NOMO-1 treated with DMSO at 0.1 percent for 48 hours (cell line): ENCODE results near the gene CD151.

Source experiments
- DNase-seq: peaks from one replicate; lab custom pipeline; 2025; ENCODE audit not compliant: unreplicated experiment; lab: John Stamatoyannopoulos, UW

CD151 gene

DNA sequence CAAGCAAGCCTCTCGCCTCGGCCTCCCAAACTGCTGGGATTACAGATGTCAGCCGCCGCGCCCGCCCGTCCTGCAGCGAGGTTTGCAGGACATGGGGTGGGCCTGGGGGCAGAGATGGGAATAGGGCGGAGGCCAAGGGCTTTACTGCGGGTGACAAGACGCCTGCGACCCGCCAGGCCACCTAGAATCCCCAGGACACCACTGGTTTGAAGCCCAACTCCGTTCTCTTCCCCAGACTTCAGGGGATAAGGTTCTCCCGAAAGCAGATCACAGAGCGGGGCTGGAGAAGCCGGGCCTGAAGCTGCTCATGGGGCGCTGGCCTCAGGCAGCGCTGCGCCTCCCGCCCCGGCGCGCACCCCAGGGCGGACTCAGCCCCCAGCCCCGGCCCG lies 9.2 kb downstream of the CD151 start:
- DNase-seq: no peak

DNA sequence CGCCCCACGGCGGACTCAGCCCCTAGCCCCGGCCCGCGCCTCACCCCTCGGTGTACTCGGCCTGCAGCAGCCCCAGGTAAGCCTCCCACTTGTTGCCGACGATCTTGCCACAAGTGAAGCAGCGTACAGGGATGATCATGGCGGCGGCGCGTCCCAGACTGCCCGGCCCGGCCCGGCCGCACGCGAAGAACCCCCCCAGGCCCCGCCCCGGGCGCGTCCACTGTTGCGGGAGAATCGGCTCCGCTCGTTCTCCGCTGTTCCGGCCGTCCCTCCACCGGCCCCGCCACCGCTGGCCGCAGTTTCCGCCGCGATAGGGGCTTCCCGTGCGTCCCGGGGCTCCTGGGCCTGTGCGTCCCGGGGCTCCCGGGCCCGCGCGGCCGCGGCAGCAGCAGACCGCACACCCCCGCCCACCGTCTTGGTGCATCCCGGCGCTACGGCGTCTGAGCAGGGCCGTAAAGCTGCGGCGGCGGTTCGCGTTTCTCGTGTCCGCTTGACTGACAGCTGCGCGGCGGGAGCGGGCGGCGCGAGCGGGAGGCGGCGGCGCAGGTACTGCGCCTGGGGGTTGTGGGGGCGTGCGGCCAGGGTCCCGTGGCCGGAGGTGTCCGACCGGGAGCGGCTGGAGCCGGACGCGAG lies 9.7 kb downstream of the CD151 start, which contains the start of the genes POLR2L and TSPAN4:
Gene POLR2L (minus strand): TSS at position 160 of the 633 bp plus-strand sequence. CDS start 21 bp downstream, at position 139.
Gene TSPAN4 (plus strand): TSS at position 483 of the 633 bp plus-strand sequence. CDS start 7,453 bp downstream, outside the sequence.
- DNase-seq: peak; percentile 81

DNA sequence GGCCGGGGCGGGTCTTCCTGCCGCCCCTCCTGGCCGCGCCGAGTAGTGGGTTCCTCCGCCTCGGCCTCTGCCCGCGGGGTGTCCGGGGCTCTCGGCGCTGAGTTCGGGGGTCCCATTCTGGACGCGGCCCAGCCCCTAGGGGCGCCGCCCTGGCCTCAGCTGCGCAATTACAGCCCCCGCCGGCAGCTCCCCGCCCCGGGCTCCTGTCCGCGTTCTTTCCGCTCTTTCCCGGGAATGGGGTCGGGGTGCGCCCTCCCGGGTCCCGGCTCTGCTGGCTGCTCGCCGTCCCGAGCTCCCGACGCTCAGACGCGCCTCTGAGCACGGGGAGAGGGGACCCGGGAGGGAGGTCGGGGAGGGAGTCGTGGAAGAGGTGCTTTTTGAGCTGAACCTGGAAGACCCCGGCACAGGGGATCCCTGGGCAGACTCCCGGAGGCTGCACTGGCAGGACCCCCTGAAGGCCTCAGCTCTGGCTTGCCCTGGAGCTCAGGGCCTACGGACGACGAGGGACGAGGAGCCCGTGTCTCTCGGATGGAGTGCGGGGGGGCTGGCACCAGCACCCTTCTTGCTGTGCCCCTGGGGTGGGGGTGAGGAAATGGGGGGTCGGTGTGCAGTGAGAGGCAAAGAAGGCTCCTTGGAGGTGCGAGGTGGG lies 10.5 kb downstream of the CD151 start:
- DNase-seq: no peak

DNA sequence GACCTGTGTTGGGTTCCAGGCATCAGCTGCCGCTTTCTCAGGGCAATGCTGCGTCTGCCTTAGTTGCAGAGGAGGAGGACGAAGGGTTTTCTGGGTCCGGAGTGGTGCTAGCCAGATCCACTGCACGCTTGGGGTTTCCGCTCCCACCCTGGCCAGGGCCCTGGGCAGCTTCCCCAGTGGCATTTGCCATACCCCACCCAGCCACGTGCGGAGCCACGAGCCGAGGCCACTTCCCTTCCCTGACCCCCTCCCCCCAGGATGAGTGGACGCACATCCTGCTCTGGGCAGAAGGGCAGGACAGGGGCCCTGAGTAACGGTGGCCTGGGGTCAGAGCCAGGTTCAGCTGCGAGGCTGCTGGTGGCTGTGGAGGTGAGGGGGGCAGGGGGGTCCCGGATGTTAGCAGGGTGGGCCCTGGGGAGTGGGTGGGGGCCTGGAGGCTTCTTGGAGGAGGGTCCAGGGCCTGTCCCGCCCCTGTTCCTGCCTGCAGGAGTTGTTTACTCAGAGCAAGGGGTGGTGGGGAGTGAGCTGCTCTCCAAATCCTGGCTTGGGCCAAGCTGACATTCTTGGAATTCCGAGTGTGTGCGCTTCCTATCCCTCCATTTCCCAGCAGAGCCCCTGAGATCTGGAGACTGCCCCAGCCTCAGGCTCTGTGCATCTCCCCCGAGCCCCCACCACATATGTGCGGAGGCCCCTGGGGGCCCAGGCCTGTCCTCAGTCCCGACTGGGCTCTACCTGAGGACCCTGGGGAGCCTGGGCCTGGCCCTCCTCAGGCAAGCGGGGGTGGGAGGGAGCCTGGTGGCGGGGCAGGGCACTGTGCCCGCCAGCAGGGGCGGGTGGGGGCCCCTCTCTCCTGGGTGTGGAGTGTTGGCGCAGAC lies 11.3 kb downstream of the CD151 start:
- DNase-seq: no peak

DNA sequence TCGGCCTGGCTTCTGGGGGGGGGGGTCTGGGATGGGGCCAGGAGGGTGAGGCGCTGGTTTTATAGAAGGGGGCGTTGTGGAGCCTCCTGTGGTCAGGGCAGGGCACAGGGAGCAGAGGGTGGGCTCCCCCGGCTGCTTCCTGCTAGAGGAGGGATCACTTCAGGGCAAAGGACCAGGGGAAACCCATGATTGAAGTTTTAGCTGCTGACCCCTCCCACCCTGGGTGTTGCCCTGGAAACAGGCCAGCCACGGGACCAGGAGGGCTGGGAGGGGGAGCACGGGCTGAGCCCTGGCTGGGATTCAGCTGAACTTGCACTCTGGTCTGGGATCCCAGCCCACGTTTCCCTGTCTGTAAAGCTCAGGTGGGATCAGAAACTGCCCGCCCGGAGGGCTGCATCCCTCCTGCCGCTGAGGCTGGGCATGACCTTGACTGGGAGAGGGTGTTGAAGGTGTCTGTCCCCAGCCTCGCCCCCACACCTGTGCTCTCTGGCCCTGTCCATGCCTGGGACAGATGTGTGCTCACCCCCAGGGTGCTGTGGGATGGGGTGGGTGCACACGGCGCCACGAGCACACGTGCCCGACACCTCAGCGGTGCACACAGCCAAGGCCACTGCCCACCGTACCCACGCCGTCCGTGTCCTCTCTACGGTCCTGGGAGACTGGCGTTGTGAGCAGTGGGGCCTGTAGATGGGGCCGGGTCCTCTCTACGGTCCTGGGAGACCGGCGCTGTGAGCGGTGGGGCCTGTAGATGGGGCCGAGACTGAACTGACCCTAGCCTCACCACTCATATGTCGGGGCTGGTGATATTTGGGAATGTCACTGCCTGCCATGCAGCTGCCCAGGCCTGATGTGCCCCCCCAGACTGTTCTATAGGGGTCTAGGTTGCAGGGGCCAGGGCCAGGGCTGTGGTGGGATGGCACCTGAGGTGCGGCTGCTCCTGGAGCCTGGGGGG lies 12.2 kb downstream of the CD151 start:
- no peak for DNase-seq

DNA sequence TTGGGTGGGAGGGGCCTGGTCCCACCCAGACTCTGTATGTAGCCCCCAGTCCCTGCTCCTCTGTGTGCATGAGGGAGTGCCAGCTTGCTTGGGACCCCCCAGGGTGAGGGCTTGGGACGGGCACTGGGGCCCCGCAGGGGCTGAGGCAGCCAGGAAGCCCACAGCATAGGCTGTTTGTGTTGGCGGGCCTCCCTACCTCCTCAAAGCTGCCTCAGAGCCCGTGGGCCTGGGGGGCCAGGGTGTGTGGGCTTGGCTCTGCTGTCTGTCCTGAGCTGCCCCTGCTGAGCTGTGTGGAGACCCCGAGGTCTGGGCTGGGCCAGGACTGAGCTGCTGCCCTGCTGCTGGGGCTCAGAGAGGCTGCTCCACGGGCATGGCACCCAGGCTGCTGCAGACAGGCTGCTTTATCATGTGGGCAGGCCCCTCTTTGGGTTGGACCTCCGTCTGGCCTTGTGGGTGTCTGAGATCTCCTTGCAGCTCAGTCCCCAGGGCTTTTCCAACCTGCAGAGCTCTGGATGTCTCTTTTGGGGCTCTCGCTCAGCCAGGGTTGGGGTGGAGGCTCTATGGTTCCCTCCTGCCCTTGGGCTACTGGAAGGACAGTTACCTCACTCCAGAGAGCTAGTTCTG lies 13.2 kb downstream of the CD151 start:
- no peak for DNase-seq

DNA sequence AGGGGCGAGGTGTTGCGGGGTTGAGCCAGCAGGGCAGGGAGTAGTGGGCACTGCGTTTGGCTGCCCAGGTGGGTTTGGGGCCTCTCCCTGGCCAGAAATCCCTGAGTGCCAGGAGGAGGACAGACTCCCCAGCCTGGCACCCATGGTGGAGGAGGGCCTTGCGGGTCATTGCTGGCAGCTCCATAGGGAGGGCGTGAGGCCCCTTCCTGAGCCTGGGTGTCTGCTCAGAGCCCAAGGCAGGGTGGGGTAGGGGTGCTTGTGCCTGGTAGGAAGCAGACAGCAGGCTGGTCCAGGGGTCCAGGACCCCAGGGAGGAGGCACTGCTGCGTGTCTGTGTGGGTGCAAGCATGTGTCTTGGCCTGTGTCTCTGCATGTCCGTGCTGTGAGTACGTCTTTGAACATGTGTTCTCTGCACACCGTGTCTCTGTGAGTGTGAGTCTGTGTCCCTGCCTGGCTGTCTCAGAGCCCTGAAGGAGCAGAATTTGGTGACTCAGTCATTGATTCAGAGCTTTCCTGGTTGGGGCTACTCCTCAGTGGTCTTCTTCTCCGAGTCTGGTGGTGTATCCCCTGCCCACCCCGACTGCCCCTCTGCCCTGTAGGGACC lies 13.8 kb downstream of the CD151 start:
- DNase-seq: no peak

DNA sequence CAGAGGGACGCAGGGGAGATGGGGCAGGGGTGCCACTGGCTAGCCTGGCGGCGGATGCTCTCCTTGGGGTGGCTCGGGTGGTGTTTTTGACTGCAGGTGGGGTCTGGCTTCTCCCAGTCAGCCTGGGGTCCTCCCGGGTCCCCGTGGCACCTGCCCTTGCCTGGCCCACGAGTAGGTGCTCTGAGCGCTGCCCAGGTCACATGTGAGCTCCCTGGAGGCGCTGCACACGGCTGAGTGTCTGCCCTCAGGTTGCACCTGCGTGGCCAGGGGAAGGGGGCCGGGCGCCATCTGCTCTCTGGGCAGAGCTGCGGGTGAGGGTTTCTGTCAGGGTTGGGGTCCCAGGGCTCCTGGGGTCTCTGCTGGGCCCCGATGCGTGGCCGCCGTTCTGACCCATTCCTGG lies 15.1 kb downstream of the CD151 start:
- no peak for DNase-seq

DNA sequence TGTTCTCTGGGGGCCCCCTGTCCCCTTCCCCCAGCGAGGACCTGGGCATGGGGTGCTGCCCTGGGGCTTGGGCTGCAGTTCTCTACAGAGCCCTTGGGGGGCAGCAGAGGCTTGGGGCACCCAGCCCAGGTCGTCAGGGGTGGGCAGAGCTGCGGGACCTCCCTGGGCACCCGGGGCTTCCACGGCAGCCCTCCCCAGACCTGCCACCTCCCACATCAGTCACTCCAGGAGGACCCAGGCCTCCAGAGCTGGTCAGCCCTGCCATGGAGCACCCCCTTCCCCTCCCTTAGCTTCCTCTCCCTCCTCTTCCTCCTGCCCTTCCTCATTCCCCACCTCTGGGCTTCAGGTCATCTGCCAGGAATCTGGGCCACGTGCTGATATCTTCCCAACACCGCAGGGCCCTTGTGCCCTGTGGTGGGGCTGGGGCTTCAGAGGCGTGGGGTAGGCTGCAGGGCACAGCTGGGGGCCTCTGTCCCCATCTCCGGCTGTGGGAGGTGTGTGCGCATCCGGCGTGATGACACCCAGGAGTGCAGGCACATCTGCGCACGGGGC lies 15.7 kb downstream of the CD151 start:
- no peak for DNase-seq

DNA sequence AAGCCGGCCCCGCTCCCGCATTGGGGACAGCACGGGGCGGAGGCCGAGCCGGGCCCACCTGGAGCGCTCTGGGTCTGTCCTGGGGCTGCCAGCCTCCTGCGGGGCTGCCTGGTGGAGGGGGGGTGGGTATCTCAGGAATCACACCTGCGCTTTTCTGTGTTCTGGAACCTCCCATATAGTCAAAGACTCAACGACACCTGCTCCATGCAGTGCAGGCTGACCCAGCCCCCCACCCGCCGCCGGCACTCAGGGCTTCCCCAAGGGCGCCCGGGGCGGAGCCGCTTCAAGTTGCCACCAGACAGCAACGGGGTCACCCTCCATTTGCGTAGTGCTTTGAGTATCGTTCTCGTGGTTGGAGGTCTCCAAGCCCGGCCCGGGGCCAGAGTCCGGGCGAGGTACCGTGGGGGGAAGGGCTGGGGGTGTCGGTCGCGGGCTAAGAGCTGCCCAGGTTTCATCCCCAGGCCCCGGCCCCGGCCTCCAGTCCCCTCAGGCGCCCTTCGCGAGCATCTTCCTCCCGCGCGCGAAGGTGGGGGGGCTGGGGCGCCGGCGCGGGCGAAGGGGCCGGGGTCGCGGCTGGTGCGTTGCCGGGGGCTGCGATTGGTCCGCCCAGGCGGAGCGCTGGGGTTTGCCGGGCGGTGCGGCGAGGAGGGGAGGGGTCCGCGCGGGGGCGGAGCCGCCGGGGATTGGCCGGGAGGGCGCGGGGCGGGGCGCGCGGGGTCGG lies 16.5 kb downstream of the CD151 start:
- DNase-seq: no peak

DNA sequence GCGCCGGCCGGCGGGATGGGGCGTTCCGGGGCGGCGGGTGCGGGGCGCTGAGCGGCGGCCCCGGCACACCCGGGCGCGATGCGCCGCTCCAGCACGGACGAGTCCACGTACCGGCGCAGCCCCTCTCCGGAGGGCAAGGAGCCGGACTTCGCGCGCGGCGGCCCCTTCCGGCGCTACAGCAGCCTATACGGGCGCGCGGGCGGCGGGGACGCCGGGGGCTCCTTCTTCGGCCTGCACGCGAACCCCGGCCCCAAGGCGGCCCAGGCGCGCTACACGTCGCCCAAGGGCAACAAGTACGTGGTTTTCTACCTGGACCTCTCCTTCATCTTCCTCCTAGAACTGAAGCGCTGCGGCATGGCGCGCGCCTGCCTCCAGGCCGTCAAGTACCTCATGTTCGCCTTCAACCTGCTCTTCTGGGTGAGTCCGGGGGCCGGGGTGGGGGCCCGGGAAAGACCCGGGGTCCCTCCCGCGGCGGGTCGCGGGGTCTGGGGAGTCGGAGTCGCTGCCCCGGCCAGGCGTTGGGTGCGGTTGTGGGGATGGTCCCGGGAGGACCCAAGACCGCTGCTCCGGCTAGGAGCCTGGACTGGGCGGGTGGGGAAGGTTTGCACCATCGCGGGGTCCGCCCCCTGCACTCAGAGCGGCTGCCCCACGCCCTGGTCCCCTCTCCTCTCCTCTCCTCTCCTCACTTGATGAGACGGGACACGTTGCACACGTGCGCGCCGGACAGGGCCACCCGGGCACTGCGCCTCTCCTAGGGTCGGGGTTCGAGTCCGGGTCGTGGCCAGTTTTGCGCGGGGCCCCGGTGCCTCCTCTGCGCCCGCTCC lies 17.4 kb downstream of the CD151 start:
- no peak for DNase-seq

DNA sequence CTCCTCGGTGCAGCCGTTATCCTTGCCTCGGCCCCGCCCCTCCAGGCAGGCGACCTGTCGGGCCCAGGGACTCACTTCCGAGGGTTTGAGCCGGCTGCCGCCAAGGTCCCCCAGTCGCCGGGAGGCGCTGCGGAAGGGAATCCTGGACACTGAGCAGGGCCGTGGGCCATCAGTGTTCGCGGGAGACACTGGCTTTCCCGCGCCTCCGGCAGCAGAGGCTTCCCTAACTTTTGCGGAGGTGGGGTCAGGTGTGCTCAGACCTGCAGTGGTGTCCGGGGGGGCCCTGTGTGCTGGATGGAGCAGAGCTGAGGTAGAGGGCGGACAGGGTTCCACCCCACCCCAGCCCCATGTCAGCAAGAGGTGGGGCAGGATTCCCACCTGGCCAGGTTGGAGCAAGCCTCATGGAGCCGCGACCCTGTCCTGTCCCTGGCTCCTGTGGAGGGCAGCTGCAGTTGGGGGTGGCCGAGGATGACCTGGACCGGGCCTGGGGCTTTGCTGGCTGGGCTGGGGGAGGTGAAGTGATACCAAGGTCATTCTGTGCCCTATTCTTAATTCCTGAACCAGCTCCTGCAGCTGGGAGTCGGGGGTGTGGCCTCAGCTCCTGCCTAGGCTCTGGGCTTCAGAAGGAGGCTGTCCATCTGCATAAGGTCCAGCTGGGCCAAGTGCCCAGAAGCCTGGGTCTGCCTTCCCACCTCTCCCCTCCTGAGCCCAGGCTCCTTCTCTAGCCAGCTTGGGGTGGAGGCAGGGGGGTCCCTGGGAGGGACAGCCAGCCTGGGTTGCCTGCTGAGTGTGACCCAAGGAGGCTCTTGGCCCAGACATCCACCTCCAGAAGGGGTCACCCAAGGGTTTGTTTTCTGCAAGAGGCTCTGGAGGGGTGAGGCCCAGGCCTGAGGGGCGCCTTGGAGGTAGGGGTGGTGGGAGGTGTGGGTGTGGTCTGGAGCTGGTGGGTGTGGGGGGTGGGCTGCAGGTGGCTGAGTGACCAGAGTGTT lies 18.3 kb downstream of the CD151 start:
- no peak for DNase-seq

DNA sequence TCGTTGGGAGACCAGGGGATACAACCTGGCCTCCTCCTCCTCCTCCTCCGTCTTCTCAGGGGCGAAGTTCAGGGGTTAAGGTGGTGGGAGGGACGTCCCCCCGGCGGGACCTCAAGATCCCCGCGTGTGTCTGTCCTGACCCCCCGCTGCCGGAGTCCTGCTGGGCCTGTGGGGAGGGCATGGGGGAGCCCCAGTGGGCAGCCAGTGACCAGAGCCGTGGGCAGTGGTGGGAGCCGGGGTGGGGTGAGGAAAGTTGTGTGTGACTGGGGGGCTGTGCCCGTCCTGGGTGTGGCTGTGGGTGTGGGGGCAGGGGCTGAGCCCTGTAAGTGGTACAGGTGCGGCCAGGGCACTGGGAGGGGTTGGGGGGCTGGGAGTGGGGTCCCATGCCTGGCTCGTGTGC lies 20.0 kb downstream of the CD151 start:
- DNase-seq: no peak

DNA sequence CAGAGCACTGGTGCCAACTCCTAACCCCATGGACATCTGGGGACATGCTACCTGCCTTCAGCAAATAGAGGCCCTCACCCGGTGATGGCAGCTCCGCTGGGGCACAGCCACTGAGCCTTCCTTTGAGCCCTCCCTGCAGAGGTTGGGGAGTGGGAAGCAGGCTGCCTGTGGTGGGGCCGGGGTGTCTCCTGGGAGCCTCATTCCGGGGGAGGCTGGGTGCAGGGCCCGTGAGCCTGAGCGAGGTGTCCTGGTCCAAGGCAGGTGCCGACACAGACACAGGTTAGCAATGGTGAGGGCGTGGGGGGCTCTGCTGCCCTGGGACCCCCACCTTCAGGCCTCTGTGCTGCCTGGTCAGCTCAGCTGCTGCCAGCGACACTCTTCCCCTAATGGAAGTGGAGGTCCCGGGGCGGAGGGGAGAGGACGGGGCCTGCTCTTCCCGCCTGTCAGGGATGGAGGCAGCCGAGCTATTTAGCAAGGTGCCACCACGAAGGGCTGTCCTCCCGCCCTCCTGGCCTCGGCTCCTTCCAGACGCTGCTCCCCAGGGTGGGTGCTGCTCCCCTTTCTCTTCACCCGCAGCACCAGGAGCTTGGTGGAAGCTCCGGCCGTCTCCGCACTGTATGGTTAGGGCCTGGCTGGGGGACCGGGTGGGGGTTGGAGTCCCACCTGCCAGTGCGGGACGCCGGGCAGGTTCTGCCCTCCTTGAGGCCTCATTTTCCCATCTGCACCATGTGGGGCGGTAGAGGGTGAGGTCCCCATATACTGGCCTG lies 21.1 kb downstream of the CD151 start:
- no peak for DNase-seq

DNA sequence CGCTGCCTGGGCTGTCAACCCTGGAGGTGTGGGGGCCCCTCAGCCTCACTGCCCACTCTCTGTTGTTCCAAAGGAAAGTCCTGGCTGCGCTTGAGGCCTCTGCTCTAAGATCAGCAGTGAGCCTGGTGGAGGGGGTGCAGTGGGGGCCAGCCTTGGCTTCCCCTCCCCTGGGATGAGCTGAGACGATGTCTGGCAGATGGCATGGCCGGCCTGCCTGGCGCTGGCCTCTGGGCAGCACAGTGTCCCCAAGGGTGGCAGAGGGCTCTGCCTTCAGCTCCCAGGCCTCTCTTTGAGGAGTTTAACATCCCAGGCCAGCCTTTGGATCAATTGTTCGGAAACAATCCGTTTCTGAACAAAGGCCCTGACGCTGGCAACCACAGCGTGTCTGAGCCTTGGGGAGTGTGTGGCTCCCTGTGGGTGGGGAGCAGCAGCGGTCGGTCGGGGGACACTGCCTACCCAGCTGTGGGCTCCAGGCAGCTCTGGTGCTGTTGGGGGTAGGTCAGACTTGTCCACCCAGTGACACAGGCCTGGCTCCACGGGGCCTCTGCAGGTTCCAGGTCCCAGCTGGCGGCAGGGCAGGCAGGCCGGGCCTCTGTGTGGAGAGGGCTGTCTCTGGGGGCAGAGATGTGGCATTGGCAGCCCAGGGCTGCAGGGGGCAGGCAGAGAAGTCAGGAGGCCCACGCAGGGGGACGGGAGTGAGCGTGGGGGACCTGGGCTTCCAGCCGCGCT lies 22.0 kb downstream of the CD151 start:
- no peak for DNase-seq

DNA sequence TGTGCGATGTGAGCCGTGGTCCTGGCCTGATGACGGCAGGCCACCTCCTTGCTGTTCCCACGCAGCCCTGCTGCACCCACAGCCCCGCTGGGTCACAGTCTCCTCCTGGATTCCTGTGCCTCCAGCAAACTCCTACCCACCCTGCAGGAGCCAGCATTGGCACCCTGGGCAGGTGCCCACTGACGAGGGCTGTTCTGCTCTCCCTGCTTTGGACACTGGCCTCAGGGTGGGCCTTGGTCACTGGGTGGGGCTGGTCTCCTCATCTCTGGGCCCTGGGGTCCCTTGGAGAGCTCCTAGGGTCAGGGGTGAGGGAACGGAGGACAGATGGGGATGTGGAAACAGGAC lies 22.6 kb downstream of the CD151 start:
- DNase-seq: no peak
